ENCODE data around the gene ATP11A.

GRCh38 chr13:112818040-112818697, 128.3 kb downstream of the ATP11A start:
- no peak for TF ChIP-seq GATA3 (IDR thresholded peaks at IDR 0.05; ENCODE audit: low read depth, low read length)
- TF ChIP-seq GATA2 (IDR thresholded peaks at IDR 0.05; ENCODE audit: low read depth, low read length): no peak
